PFSK-1 (cell line): Measurements from ENCODE around the gene NFAM1.
A peak's percentile ranks its signal among the peaks of the same experiment; 100 is the strongest.

Experiments used
- FOXP2 ChIP-seq: optimal IDR thresholded peaks from 2 replicates; pipeline ENCODE3; 2011; ENCODE audit warnings: borderline replicate concordance, control low read depth, inconsistent platforms; ENCODE audit not compliant: insufficient read depth; ENCODE audit errors: extremely low read length, extremely low read depth
- POLR2AphosphoS5 ChIP-seq: IDR thresholded peaks from 2 replicates; pipeline ENCODE4 v1.6.1; 2012; ENCODE audit warnings: low read depth, mild to moderate bottlenecking, control low read depth, low read length, moderate library complexity
- SIN3A ChIP-seq: IDR thresholded peaks from 2 replicates; pipeline ENCODE4 v1.6.1; 2012; ENCODE audit warnings: mild to moderate bottlenecking, low read length, moderate library complexity, borderline replicate concordance; ENCODE audit not compliant: insufficient read depth
- TAF1 ChIP-seq: IDR thresholded peaks from 2 replicates; pipeline ENCODE4 v1.6.1; 2012; ENCODE audit warnings: low read length, control low read depth, borderline replicate concordance; ENCODE audit not compliant: insufficient read depth
- TF ChIP-seq, protein P1 (sequence below), 2 experiments: IDR thresholded peaks; 2 replicates each; pipeline versions ENCODE4 v1.6.1 to v1.8.0; 2011 to 2012; ENCODE audit warnings: low read depth in 2 of 2, low read length in 2 of 2, control low read depth in 1 of 2, inconsistent platforms in 1 of 2, mild to moderate bottlenecking in 1 of 2, moderate library complexity in 1 of 2; ENCODE audit not compliant: insufficient read depth in 1 of 2

Gene NFAM1

GRCh38 chr22:42371501-42371900 is 60.7 kb downstream of the NFAM1 start:
- TF ChIP-seq SIN3A (no peak), FOXP2 (no peak), POLR2AphosphoS5 (no peak), TAF1 (no peak)
- TF ChIP-seq, protein P1, sequence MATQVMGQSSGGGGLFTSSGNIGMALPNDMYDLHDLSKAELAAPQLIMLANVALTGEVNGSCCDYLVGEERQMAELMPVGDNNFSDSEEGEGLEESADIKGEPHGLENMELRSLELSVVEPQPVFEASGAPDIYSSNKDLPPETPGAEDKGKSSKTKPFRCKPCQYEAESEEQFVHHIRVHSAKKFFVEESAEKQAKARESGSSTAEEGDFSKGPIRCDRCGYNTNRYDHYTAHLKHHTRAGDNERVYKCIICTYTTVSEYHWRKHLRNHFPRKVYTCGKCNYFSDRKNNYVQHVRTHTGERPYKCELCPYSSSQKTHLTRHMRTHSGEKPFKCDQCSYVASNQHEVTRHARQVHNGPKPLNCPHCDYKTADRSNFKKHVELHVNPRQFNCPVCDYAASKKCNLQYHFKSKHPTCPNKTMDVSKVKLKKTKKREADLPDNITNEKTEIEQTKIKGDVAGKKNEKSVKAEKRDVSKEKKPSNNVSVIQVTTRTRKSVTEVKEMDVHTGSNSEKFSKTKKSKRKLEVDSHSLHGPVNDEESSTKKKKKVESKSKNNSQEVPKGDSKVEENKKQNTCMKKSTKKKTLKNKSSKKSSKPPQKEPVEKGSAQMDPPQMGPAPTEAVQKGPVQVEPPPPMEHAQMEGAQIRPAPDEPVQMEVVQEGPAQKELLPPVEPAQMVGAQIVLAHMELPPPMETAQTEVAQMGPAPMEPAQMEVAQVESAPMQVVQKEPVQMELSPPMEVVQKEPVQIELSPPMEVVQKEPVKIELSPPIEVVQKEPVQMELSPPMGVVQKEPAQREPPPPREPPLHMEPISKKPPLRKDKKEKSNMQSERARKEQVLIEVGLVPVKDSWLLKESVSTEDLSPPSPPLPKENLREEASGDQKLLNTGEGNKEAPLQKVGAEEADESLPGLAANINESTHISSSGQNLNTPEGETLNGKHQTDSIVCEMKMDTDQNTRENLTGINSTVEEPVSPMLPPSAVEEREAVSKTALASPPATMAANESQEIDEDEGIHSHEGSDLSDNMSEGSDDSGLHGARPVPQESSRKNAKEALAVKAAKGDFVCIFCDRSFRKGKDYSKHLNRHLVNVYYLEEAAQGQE (IDR thresholded peaks at IDR 0.05; ENCODE audit: insufficient read depth in 1 of 2, low read depth in 2 of 2, low read length in 2 of 2) = no peak

GRCh38 chr22:42371099-42371498 is 61.1 kb downstream of the NFAM1 start:
- TF ChIP-seq POLR2AphosphoS5 (no peak), SIN3A (no peak), TAF1 (no peak), FOXP2 (no peak)
- TF ChIP-seq, protein P1 (IDR thresholded peaks at IDR 0.05; ENCODE audit: insufficient read depth in 1 of 2, low read depth in 2 of 2, low read length in 2 of 2) = no peak

DNA sequence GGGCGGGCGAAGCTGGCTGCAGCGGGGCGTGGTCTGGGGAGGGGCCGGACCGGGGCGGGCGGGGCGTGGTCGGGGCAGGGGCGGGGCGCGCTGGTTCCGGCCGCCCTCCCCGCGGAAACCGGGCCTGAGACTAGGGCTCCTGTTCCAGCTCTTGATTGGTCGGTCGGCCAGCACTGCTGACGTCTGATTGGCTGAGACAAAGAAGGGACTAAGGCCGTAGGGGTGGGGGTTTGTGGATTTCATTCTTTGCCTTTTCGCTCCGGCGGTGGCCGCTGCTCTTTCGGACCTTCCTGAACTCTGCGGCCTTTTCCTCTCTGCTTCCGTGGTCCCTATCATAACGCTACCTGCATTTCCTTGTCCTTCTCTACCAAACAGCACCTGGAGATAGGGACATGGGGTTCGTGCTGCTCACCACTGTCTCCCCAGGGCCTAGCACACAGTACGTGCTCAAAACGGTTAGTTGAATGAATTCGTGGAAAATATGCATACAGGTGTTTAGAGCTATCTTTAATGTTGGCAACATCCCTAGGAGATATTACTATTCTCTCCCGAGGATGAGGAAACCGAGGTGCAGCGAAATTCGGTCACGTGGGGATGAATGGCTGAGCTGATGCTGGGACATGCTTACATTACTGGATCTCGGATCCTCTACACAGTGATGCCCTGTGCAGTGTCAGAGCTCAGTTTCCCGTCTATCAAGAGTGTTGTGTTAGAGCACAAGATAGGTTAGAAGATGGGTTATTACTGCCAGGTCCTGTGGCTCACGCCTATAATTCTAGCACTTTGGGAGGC is 62.8 kb downstream of the NFAM1 start:
- TF ChIP-seq POLR2AphosphoS5 (peak; percentile 64; the same call in 1 of the 2 replicates), TAF1 (peak; percentile 59; the same call in 1 of the 2 replicates), FOXP2 (no peak), SIN3A (no peak)
- TF ChIP-seq, protein P1 (IDR thresholded peaks at IDR 0.05; ENCODE audit: insufficient read depth in 1 of 2, low read depth in 2 of 2, low read length in 2 of 2) = no peak

DNA sequence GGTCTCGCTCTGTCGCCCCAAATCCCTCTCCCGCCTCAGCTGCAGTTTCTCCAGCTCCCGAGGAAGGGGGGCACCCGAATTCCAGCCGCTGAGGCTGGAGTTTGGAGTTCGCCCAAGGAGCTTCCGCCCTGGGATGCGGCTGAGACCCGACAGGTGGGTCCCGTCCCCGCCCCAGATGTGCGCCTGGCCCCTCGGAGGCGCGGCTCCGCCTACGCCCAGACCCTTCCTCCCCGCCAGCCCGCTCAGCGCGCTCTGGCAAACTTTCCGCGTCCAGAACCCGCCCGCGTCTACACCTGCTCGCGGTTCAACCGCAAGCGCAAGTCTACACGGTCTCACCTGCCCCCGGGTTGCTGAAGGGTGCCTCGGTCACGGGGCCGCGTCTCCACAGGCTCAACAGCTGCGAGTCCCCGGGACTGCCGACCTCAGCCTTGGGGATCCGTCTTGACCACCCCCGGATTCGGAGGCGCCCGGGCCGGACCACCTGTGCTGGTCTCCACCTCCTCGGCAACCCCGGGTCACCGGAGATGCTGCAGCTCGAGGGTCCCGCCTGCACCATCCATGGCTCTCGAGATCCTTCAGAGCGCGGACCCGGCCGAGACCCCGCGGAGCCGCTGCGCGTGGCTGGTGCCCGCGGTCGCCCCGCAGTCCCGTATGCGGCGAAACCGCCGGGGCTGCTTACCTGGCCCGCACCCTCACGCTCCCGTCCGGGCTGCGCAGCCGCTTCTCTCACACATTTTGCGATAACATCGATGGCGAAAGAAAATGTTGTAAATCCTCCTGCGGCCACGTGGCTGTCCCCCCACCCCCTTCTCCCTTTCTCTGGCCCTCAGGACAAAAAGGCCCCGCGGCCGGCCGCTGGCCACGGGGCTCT is 63.6 kb downstream of the NFAM1 start:
- TF ChIP-seq TAF1 = no peak
- TF ChIP-seq, protein P1 (IDR thresholded peaks at IDR 0.05; ENCODE audit: insufficient read depth in 1 of 2, low read depth in 2 of 2, low read length in 2 of 2) = no peak
- no peak for TF ChIP-seq POLR2AphosphoS5
- no peak for TF ChIP-seq SIN3A
- TF ChIP-seq FOXP2 = no peak
